Inflammatory macrophage treated with lipopolysaccharide for 1 hour (primary cell): Measurements from ENCODE around the gene SPEM3.

ENCODE experiments used
- DNase-seq, 2 donors: peaks; one replicate each; pipeline ENCODE4 v3.0.0-alpha.2; 2020 to 2022

The SPEM3 gene

DNA sequence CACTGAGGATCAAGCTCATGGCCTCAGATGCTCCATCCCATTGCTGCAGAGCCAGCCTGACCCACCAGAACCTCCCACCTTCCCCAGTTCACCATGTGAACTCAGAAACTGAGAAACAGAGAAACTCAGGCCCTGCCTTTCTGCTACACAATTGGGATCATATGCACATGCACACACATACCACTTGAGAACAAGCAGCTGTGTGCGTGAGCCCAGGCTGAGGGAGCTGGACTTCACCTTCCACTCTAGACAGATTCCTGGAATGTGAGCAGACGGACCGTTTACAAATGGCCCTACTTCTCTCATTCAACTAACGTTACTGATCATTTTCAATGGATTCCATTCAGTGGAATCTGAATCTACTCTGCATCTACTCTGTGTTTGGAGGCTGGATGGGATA, 5.0 kb upstream of the SPEM3 start:
- no peak for DNase-seq

- no peak for DNase-seq
Observed at GRCh38 chr17:7425316-7425715, 3.3 kb upstream of the SPEM3 start, which contains the start of gene SPEM2. SPEM2 (plus strand) TSS chr17:7425616; CDS start chr17:7425689, 73 bp downstream.

DNA sequence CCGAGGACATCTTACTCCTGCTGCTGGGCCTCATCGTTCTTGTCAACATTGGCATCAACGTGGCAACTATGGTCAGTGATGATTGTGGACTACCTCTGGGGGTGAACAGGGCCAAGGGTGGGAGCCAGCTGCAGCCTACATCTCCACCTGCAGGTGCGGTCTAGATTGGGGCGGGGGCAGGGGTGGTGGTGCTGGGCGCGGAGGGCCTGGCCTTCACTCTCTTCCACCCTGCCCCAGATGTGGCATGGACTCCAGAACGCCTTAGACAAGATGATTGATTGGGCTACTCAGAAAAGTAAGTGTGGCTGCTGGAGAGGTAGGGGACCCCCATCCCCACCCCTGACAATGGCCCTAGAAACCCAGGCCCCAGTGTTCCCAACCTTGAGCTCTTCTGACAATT, 2.9 kb upstream of the SPEM3 start:
- DNase-seq, result no peak

- no peak for DNase-seq
Observed at GRCh38 chr17:7426203-7426863, 2.3 kb upstream of the SPEM3 start.

DNA sequence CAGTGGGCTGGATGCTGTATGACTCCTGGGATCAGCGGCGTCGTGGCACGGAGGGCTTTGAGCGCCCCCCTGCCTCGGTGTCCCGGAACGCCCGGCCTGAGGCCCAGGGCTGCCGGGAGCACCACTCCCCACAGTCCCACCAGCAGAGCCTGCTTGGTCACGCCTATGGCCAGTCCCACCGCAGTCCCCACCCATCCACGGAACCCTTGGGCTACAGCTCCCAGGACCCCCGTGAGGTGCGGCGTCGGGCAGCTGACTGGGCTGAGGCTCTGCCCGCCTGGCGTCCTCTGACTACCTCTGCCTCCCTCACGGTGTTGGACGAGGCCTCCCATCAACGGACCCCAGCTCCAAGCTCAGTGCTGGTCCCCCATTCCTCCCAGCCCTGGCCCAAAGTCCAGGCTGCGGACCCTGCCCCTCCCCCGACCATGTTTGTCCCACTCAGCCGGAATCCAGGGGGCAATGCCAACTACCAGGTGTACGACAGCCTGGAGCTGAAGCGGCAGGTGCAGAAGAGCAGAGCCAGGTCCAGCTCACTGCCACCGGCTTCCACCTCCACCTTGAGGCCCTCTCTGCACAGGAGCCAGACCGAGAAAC, 1.7 kb upstream of the SPEM3 start:
- no peak for DNase-seq

GRCh38 chr17:7427549-7427948, 1.1 kb upstream of the SPEM3 start:
- DNase-seq, result no peak

DNA sequence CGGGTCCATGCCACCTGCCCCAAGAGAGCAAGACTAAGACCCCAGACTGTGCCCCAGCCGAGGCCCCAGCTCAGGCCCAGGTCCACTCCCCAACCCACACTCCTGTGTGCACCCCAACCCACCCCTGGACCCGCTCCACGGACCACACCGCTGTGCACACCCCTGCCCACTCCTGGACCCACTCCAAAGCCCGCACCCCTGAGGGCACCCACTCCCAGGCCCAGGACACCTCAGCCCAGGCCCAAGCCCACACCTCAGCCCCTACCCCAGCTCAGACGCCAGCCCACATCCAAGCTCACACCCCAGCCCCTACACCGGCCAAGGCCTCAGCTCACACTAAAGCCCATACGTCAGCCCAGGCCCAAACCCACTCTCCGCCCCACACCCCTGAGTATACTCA, 1.1 kb downstream of the SPEM3 start:
- DNase-seq, result no peak

DNA sequence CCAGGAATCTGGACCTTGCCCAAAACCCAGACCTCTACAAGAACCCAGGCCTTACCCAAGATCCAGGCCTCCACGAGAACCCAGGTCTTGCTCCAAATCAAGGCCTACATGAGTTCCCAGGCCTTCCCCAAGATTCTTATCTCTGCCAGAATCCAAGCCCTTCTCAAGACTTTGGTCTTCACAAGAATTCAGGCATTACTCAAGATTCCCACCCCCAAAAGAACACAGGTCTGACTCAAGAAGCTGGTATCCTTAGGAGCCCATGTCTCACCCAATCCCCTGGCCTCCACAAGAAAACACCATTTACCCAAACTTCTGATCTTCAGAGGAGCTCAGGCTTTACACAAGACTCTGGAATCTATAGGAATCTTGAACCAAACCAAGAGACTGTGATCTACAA, 2.6 kb downstream of the SPEM3 start:
- DNase-seq, result no peak

- DNase-seq, result no peak
Observed at GRCh38 chr17:7432296-7432695, 3.6 kb downstream of the SPEM3 start.

GRCh38 chr17:7435676-7436555, 7.3 kb downstream of the SPEM3 start:
- peak; percentile 50 to 75 for DNase-seq

DNA sequence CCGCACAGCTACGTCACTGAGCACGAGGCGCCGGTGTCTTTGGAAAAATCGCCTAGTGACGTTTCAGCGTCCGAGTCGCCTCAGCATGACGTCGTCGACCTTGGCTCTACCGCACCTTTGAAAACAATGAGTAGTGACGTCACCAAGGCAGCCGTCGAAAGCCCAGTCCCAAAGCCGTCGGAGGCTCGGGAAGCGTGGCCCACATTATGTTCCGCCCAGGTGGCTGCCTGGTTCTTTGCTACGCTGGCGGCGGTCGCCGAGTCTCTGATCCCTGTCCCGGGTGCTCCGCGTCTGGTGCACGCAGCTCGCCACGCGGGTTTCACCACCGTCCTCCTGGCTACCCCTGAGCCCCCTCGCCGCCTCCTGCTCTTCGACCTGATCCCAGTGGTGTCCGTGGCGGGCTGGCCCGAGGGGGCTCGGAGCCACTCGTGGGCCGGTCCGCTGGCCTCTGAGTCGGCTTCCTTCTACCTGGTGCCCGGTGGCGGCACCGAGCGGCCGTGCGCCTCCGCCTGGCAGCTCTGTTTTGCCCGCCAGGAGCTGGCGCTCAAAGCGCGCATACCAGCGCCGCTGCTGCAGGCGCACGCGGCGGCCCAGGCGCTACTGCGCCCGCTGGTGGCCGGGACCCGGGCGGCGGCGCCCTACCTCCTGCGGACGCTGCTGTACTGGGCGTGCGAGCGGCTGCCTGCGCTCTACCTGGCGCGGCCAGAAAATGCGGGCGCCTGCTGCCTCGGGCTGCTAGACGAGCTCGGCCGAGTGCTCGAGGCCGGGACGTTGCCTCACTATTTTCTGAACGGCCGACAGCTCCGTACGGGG, 8.1 kb downstream of the SPEM3 start:
- DNase-seq, result peak; percentile 69 to 75

GRCh38 chr17:7437369-7437863, 8.8 kb downstream of the SPEM3 start:
- DNase-seq, result no peak

GRCh38 chr17:7437950-7438614, 9.4 kb downstream of the SPEM3 start:
- DNase-seq, result peak in 1 of 2 donors; percentile 57

DNA sequence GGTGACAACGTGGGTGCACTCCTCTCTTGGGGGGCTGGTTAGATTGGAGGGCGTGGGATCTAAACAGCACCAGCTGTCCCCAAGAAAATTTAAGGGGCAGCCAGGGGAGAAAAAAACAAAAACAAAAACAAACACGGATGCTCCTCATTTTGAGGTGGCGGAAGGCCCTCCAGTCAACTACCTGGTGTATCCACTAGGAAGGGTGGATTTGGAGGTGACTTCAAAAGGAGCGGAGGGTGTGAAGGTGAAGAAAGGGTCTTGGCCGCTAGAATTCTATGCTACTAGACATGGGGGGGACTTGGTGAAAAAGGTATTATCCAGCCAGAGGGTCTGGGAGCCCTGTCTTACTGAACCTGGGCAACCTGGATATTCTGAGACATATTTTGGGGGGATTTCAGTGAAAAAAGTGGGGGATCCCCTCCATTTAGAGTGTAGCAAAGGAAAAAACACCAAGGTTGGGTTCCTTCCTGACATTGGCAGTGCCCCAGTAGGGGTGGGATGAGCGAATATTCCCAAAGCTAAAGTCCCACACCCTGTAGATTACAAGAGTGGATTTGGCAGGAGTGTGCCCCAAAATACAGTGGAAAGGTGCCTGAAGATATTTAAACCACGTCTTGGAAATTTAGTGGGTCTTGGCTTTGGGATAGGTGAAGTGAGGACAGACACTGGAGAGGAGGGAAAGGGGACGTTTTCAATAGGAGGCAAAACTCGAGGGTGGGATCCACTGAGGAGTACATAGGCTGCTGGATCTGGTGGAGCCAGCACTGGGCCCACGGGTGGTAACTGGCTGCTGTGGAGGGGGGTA, 10.2 kb downstream of the SPEM3 start:
- no peak for DNase-seq

DNA sequence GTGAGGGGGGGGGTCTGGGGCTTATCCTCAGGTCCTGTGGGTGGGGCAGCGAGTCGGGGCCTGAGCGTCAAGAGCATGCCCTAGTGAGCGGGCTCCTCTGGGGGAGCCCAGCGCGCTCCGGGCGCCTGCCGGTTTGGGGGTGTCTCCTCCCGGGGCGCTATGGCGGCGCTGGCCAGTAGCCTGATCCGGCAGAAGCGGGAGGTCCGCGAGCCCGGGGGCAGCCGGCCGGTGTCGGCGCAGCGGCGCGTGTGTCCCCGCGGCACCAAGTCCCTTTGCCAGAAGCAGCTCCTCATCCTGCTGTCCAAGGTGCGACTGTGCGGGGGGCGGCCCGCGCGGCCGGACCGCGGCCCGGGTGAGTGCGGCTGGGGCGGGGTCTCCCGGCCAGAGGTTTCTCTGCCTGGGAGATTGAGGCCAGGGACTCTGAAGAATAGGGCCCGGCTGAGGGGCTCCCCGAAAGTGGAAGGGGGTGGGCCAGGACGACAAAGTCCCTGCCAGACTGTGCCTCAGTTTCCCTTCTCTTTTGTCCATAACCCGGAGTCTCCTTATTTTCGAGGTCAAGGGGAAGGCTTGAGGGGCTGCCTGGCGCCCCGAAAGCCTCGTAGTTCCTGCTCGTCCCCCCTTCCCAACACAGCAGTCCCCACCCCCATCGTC, 10.9 kb downstream of the SPEM3 start, which contains the start of gene FGF11:
Gene FGF11, plus strand, starts transcription at position 51 of the 651 bp plus-strand sequence. Its CDS starts 109 bp downstream, at position 160.
- no peak for DNase-seq

DNA sequence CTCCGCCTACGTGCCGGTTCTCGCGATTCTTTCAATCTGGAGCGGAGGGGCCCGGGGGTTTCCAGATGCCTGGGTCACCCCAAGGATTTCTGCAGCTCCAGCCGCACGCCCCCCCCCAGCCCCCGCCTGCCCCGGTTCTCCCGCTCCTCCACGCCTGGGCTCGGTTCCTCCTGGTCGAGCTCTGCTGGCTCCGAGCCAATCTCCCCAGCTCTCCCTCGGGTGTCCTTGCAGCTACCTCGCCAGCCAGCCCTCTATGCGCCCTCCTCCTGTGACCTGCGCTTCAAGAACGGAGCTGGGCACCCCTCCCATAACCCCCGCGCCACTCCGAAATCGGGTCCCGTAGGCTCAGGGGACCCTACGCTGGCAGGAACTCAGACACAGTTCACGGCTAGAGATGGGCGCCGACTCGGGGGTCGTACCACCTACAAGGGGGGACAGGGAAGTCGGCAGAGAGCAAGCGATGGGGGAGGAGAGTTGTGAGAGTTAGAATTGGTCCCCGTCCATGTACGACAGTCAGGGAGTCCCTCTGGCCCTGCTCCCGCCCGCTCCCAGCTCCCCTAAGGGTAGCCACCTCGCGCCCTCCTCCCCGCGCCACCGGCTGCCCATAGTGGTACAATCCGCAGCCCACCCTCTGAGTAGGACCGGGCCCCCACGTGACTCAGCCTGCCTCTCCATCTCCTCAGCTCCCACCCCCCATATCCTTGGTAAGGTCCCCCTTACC, 11.6 kb downstream of the SPEM3 start:
- peak; percentile 20 to 30 for DNase-seq

- no peak for DNase-seq
Observed at GRCh38 chr17:7440834-7441195, 12.2 kb downstream of the SPEM3 start.

DNA sequence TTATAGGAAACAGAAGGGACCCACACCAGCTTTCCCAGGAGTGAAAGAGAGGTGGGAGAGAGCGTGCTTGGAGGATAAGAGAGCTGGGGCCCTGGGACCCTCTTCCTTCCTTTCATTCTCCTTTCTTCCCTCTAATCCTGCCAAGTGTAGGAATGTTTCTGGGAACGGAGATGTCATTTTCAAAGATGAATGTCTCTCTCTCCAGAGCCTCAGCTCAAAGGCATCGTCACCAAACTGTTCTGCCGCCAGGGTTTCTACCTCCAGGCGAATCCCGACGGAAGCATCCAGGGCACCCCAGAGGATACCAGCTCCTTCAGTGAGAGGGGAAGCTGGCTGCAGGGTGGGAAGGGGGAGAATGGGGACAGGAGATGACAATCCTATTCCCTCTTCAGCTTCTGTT, 12.6 kb downstream of the SPEM3 start:
- no peak for DNase-seq

- no peak for DNase-seq
Observed at GRCh38 chr17:7442142-7442541, 13.5 kb downstream of the SPEM3 start.
